ENCODE data around the gene LHX8. TPM values are rescaled to one million over a fixed set of nuclear protein-coding genes. Genes with fewer than 3 reads are reported as not detected.
"Not testable (repeated sequence)": the region's sequence is repeated elsewhere in the genome, so short reads cannot be mapped to it uniquely, and the experiment has no call there.

The LHX8 gene
- total RNA-seq, 1 donor from 2014 or later: not detected

GRCh38 chr1:75132812-75133619, 1.2 kb upstream of the LHX8 start:
- DNase-seq: no peak

- no peak for DNase-seq
Measured at GRCh38 chr1:75134647-75135572, 722 bp downstream of the LHX8 start.

DNA sequence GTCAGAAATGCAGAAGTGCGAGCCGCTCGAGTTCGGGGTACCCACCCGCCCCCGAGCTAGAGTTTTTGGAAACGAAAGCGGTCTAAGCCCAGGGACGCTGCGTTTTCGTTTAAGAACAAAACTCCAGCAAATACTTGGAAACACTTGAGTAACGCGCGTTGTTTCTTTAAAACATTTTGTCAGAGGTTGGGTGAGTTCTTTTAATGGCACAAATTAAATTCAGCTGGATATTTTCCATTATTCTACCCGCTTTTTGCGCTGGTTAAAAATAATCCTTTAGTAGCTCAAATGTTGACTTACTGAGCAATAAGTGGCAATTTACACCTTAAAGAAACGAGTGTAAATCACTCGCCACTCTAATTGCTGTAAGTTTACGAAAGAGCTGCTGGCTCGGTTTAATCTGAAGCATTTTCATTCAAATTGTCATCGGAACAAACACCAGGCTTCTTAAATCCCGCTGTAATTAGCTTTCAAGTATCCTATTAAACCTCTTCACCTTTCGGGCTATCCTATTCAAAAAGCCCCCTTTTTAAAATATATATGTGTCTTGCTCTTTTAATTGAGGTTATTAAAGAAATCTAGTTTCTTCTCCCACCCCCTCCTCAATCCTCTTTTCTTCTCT, 1.5 kb downstream of the LHX8 start:
- no peak for DNase-seq

- no peak for DNase-seq
Measured at GRCh38 chr1:75136195-75136815, 2.1 kb downstream of the LHX8 start.

- DNase-seq: no peak
Measured at GRCh38 chr1:75136921-75137641, 2.9 kb downstream of the LHX8 start.

DNA sequence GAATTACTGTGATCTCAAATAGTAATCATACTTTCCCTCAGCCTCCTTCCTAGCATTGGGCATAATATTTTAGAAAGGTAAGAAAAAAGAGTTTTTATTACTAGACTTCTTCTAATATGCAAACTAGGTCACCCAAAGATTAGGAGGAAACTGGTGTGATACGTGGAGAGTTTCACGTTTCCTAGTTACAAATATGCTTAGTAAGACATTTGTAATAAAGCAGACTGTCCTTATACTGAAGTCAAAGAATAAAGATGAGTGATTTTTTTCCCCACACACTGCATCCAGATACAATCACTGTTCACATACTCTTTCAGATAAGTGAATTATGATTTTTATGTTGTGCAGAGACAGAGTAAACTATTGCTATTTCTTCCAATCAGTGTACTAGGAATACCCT, 17.9 kb downstream of the LHX8 start:
- DNase-seq: no peak

DNA sequence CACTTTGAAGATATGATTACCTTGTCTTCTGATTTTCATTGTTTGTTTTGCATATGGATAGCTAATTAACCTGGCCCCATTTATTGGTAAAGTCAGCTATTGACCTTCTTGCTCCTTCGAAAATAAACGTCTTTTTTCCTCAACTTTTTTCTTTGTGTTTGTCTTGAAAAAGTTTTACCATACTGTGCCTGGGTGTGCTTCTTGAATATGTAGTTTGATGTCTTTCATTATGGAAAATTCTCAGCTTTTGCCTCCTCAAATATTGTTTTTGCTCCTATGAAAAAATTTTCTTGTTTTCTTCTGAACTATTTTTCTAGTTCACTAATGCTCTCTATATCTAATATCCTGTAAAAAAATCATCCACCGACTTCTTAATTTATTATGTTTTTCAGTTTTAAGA, 25.0 kb downstream of the LHX8 start:
- DNase-seq: no peak

DNA sequence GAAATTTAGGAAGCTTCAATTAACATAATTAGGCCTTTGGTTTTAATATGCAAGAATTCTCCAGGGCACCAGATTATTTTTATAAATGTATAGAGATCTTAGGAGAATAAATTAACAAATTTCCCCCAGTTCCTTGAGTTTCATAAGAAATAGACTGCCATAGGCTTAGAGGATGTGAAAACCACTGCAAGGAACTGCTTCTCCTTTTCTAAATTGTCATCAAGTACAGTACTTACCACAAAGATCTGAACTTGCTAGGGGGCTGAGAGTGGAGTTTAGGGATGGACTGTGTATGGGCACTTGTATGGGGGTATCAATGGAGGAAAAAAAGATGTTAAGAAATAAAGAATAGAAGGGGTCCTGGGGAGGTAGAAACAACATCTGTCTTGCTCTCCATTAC, 31.1 kb downstream of the LHX8 start:
- DNase-seq: no peak

DNA sequence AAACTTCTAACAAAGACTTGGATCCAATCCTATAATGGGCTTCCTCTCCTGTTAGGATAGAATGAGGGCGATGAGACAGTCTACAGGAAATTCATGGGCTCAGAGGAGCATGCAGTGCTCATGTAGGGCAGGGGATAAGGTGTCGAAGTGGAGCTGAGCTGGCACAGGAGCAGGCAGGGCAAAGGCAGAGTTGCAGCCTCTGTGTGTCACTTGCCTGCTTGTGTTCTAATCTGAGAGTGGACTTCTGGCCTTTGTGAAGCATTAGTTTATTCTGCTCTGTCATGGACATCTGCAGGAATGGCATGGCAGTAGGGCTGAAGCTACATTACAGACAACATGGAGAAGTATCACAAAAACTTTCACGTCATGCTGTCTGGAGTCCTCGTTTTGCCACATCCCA, 32.6 kb downstream of the LHX8 start:
- no peak for DNase-seq

GRCh38 chr1:75170011-75170410, 35.8 kb downstream of the LHX8 start:
- DNase-seq: no peak

GRCh38 chr1:75170981-75171380, 36.8 kb downstream of the LHX8 start:
- no peak for DNase-seq

- no peak for DNase-seq
Measured at GRCh38 chr1:75171876-75172275, 37.7 kb downstream of the LHX8 start.

DNA sequence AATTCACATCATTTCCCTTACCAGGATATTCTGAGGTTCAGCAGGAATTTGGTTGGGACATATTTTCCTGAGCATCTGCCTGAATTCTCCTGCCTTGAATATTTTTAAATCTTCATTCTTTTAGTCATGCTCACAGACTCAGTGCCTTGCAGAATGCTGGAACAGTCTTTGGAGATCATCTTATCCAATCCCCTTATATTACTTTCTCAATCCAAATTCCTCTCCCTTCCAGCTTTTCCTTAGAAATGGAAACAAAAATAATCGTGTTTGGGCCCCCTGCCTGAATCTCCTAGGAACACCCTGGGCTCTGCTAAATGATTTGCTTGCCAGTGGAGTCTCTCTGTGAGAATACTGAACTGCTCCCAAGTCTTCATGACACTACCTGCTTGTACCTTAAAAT, 38.4 kb downstream of the LHX8 start:
- no peak for DNase-seq

DNA sequence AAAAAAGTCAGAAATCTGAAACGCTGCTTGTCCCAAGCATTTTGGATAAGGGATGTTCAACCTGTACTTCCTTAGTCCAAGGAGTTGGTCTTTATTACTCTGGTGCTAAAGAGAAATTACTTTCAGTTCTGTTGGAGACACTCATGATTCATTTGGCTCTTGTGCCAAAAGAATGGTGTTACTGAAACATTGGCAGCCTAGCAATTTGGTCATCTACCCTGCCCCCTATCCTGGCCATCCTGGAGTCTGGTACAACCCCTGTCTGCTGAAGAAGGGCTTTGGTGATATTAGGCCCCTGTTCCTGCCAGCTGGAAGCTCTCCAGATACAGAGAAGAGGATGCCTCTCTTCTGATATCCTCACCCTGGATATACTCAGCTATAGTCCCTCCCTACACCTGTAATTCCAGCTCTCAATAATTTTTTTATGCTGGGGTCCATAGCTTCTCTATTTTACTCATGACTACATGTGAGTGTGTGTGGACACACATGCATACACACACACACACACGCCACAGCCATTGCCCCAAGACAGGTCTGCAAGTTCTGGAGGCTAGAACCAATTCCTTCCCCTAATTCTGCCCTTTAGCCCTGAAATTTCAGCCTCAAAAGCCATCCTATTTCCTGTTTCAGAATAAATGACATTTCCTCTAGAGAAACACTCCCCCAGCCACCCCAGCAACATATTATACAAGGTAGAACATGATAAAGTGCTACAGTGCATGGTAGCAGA, 40.0 kb downstream of the LHX8 start:
- no peak for DNase-seq

- DNase-seq: not testable (repeated sequence)
Measured at GRCh38 chr1:75181214-75181955, 47.2 kb downstream of the LHX8 start.

DNA sequence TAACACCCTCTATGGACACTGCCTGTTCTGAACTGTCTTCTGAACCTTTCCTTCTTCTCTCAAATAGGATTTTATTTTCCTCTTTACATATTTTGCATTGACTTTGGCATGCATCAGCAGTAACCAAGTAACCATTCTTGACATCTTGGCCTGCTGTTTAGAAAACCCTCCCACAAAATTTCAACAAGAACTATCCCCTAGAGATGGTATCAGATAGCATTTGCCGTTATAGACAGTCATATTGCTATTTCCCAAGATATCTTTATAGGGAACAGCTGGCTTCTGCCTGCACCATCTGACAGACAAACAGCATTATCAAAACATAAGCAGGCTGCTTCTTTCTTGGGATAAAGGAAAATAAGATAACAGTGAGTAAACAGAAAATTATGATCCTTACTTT, 54.7 kb downstream of the LHX8 start:
- no peak for DNase-seq

DNA sequence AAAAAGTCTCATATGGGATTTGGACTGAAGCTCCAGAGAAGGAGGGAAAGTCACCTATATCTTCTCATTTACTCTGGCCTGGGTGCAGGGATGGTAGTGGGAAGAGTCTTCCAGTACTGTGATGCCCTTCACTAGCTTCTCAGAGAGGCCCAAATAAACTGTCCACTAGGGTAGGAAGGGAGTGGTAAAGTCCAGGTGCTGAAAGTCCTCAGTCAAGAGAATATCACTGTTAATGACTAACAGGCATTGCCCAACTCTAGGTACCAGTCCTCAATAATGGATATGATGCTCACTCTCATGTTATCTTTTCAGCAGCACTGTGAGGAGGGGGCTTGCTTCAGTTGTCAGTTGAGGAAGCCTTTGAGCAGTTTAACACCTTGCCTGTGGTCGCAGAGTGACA, 64.0 kb downstream of the LHX8 start:
- no peak for DNase-seq

DNA sequence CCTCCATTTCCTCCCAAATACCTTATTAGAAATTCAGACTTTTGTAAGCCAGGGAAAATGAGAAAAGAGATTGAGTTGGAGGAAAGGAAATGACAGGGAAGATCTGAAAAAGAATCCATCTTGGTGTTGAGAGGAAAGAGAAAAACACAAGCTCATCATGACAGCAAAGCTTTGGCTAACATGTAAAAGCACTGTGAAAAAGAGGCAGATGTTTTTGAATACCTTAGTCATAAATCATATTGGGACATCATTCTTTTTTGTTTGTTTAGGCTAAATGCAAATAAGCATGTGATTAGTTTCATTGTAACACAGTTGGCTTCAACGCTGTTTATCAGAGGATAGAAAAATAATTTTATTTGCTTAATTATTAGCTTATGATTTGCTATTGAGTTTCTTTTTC, 64.6 kb downstream of the LHX8 start:
- DNase-seq: no peak

- DNase-seq: no peak
Measured at GRCh38 chr1:75202751-75203150, 68.6 kb downstream of the LHX8 start.
